Measurements from ENCODE around the gene ADAM8.
A peak's percentile ranks its signal among the peaks of the same experiment; 100 is the strongest.

Gene ADAM8

DNA sequence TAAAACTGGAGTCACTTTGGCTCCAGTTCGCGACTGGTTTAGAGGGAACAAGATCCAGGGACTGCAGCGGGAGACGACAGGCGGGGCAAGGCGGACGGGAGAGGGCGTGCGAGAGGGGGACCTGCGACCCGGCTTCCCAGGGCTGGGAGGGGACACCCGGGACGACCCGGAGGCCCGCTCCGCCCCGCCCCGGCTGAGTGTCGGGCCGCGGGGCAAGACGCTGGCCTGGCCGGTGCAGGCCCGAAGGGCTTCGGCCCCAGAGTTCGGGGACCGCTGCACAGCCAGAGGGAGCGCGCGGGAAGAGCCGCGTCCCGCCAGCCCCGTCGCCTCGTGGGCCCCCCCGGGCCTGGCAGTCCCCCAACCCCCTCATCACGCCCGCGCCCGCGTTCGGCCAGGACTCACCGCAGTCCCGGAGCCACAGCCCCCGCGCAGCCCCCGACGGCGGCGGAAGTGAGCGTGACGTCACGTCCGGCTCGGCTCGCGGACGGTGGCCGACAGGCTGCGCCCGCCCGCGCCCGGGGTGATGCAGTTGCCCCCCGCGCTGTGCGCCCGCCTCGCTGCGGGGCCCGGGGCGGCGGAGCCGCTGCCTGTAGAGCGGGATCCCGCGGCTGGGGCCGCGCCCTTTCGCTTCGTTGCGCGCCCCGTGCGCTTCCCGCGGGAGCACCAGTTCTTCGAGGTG, 31.9 kb upstream of the ADAM8 start, which contains the start of the genes TUBGCP2 and ZNF511:
TSS of gene TUBGCP2 (minus strand) at position 452 of the 679 bp plus-strand sequence. CDS start 5,931 bp downstream, outside the sequence.
TSS of gene ZNF511 (plus strand) at position 494 of the 679 bp plus-strand sequence. CDS start at position 524, 30 bp downstream.
- DNase-seq (ENCODE audit: low read depth), result peak; percentile 90

GRCh38 chr10:133307776-133308420, 31.2 kb upstream of the ADAM8 start:
- DNase-seq (ENCODE audit: low read depth), result peak; percentile 75

GRCh38 chr10:133306941-133307379, 30.3 kb upstream of the ADAM8 start:
- DNase-seq (ENCODE audit: low read depth), result no peak

DNA sequence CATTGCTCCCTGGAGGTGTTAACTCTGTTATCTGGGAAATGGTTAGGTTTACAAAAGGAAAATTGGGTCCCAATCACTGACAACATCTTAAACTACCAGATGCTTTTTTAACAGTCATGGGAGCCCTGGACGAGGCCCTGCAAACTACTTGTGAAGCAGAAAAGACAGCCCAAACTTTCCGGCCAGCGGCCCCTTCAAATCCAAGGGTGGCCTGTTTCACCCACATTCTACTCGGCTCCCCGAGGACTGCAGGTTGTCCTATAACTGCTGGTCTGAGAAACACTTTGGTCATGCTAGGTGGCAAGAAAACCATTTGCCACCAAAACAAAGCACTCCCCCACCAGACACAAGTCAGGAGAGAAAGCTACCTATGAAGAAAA, 29.4 kb upstream of the ADAM8 start:
- no peak for DNase-seq (ENCODE audit: low read depth)

- DNase-seq (ENCODE audit: low read depth), result no peak
Observed at GRCh38 chr10:133303206-133303605, 26.5 kb upstream of the ADAM8 start.

DNA sequence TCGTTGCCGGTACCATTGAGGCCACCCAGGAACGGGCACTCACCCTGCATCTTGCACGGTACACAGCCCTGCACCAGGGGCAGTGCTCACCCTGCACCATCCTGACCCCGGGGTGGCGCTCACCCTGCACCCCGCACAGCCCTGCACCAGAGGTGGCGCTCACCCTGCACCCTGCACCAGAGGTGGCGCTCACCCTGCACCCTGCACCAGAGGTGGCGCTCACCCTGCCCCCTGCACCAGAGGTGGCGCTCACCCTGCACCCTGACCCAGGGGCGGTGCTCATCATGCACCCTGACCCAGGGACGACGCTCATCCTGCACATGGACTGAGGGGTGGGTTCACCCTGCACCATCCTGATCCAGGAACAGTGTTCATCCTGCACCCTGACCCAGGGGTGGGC, 25.6 kb upstream of the ADAM8 start:
- no peak for DNase-seq (ENCODE audit: low read depth)

DNA sequence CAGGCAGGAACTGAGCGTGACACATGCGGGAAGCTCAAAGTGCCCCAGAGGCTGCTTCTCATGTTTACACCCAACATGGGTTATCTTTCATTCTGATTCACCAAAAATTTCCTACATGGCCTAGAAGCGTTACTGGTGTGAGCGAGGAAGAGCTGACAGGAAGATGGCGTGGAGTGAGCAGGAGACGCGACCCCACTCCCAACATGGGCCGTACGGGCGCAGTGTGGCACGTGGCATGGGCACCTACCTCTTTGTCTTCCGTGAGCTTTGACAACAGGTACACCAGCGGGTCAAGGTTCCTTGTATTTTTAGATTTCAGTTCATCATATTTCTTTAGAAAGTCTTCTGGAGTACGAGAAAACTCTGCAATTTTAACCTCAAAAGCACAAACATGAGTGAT, 23.1 kb upstream of the ADAM8 start:
- DNase-seq (ENCODE audit: low read depth), result no peak

- DNase-seq (ENCODE audit: low read depth), result no peak
Observed at GRCh38 chr10:133299224-133299623, 22.6 kb upstream of the ADAM8 start.

DNA sequence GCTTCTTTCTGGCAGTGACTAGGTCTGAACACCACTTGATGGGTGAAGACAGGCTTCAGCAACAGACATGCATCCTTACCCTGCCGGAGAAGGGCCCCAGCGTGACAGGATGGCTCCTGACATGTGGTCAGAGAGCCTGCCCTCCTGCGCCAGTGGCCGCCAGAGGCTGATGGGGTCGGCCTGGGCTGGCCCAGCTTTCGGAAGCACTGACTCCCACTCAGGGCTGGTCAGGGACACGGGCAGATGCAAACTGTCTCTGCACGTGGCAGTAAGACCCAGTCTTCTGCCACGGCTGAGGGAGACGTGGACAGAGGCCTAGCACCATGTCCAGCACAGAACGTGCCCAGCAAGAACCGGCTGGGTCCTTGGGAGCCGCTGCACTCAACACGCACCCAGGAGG, 21.8 kb upstream of the ADAM8 start:
- DNase-seq (ENCODE audit: low read depth), result no peak

DNA sequence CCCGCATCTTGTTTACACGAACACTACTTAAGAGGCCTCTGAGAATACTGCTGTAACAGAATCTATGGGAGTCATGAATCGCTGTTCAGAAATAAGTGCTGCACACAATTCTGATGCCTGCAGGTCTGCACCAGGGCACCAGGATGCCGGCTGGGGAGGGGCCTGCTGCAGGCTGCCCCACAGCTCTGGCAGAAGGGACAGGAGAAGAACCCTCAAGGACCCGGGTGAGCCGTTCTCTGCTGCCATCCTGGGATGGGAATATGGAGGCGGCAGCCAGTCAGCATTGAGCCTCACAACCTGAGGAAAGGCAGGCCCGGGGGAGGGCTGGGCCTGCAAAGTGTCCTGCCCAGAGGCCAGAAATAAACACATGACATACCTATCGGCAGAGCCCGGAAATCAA, 20.8 kb upstream of the ADAM8 start:
- no peak for DNase-seq (ENCODE audit: low read depth)

DNA sequence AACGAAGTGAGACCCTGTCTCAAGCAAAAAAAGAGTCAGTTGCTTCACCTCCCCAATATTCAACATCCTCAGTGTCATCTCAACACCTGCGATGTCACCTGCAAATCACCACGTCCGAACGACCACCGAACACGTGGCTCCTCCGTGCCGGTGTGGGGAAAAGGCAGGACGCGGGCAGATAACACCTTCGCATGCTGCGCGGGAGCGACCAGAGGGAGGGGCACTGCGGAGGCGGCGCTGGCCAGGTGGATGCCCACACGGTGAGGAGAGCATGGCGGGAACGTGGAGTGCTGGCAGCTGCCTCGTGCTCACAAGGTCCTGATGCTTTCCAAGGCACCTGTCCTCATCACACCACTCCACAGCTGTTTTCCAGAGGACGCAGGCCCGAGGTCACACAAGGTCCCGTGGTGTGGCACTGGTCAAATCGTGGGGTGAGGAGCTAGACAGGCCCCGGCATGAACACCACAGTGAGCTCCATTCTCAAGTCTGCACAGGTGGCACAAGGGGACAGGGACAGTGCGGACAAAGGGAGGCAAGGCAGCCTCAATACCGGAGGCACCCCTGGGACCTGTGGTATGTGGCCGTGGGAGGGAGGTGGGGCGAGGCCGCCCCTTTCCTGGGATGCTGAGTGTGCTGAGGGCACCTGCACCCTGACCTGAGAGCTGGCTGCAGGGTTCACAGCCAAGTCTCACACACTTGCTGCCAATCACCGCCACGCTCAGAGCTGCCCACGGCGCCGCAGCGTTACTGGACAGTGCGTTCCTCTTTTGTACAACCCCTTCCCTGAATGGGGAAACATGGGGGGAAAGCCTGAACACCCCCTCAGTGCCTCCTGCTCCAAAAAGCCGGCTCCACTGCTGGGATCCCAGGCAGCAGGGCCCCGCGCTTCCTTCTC, 19.0 kb upstream of the ADAM8 start:
- DNase-seq (ENCODE audit: low read depth), result no peak

GRCh38 chr10:133294189-133294588, 17.5 kb upstream of the ADAM8 start:
- DNase-seq (ENCODE audit: low read depth), result no peak

- DNase-seq (ENCODE audit: low read depth), result no peak
Observed at GRCh38 chr10:133293810-133294119, 17.1 kb upstream of the ADAM8 start.

GRCh38 chr10:133292919-133293809, 16.5 kb upstream of the ADAM8 start:
- no peak for DNase-seq (ENCODE audit: low read depth)

DNA sequence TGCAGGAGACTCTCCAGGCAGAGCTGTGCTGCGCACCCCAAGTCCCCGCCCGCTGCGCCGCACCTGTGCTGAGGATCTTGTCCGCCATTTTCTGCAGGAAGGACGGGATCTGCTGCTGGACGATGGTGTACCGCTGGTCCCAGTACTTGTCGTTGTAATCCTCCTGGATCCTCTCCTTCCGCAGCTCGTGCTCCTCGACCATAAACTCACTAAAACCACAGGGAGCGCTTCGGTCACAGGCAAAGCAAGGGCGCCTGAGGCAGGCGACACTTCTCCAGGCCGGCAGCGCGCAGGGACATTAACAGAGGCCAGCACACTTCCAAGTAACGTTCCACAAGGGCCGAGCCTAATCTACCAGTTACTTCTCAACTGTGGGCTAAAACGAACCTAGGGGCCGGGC, 13.1 kb upstream of the ADAM8 start:
- no peak for DNase-seq (ENCODE audit: low read depth)

GRCh38 chr10:133287832-133288500, 11.3 kb upstream of the ADAM8 start:
- DNase-seq (ENCODE audit: low read depth), result no peak

- DNase-seq (ENCODE audit: low read depth), result no peak
Observed at GRCh38 chr10:133286366-133286765, 9.7 kb upstream of the ADAM8 start.

DNA sequence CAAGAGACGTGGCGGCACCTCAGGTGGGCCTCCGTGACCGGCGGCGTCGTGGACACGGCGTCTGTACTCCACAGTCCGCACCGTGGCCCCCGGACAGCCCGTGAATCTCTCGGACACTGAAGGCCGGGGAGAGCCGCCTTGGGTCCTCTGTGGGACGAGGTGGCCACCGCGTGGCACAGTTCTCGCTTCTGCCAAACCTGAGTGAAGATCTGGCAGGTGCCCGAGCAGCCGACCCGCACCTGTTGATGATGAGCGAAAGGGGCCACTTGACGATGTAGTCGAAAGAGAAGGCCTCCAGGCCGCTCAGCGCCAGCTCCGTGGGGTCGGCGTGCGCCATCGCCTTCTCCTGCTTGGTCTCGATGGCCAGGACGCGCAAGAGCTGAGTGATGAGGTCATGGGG, 8.5 kb upstream of the ADAM8 start:
- no peak for DNase-seq (ENCODE audit: low read depth)

- DNase-seq (ENCODE audit: low read depth), result no peak
Observed at GRCh38 chr10:133283931-133284330, 7.3 kb upstream of the ADAM8 start.

DNA sequence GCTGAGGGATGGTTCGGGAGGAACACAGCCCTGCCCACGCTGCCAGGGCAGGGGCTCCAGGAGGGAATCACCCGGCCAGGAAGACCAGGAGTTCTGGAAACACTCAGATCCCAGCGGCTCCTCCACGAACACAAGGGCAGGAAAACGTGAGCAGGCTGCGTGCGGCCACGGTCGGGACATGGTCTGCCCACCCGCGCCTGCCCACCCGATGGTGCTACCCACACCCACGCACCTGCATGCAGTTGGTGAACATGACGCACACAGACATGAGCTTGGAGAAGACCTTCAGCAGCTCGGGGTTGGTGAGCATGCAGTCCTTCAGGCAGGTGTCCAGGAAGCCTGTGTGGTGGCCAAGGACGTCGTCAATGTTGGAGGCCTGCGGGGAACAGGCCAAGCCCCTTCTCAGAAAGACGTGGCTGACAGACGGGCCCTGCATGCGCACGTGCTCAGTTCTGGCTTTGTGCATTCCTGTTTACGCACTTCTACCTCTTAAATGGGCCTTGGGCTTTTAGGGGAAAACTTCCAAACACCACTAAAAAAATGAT, 6.2 kb upstream of the ADAM8 start:
- DNase-seq (ENCODE audit: low read depth), result no peak
